OCI-LY1 (cell line): ENCODE data around the gene DENND1A.

ENCODE experiments used
- CTCF ChIP-seq: fragments of 200-600 bp; sonication (generic), shearing (Covaris generic); IDR thresholded peaks from 2 replicates; pipeline ENCODE4 v1.5.1; 2017; ENCODE audit warnings: mild to moderate bottlenecking, antibody characterized with exemption, low read length, moderate library complexity, mixed read lengths
- EZH2 ChIP-seq: fragments of 200-600 bp; sonication (generic), shearing (Covaris generic); IDR thresholded peaks from 2 replicates; pipeline ENCODE4 v1.8.0; 2017; ENCODE audit warnings: borderline replicate concordance, mixed run types, mild to moderate bottlenecking, antibody characterized with exemption, low read length, moderate library complexity, mixed read lengths

DNA sequence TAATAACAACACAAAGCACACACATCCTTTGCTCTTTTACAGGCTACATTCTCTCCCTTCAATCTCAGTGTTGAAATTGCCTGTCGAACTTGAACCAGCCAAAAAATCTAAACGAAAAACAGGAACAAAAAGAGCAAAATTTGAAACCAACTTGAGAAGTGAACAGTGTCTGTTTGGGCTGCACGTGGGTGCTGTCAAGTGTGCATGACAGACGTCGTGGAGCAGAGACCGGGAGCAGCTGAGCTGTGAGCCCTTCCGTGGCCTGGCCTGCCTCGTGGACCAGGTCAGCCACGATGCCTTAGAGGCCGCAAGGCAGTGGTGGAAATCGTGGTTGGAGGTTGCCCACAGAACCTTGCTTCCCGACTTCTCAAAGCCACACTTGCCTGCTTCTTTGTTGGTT lies 34.8 kb upstream of the DENND1A start:
- TF ChIP-seq EZH2 = no peak
- no peak for TF ChIP-seq CTCF
